Esophagus mucosa (tissue), 1 donor: ENCODE results near the gene RIC8B. TPM values are rescaled to one million over a fixed set of nuclear protein-coding genes. Genes with fewer than 3 reads are reported as not detected.

ENCODE experiments used
- ATAC-seq: fragments of 200-7000 bp; cut with Tn5 transposase; one replicate; pipeline ENCODE4 v1.9.1; 2020
- total RNA-seq: library from RNA; stranded (reverse); gene quantifications from one replicate; pipeline ENCODE4 v1.2.4, GENCODE V29; 2023
- donor health status: DM: yes; HTN: yes; CAD: no.

RIC8B gene
- total RNA-seq, 1 donor from 2014 or later, result 3.0 TPM

- no peak for ATAC-seq
Measured at GRCh38 chr12:106759526-106760183, 14.8 kb upstream of the RIC8B start.

DNA sequence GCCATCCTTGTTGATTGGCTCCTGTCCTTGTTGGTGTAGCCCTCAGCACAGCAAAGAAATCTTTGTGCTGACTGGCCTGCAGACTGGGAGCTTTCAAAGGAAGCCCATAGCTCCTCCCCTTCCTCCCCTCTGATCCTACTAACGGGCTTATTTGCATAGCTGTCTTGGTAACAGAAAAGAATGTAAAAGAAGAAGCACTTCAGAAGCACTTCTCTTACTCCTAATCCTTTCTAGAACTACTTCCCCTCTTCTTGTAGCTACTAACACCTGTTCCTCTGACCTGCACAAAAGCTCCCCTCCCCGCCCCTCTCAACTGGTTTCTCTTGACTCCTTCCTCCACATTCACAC, 14.3 kb upstream of the RIC8B start:
- ATAC-seq, result peak; percentile 42

DNA sequence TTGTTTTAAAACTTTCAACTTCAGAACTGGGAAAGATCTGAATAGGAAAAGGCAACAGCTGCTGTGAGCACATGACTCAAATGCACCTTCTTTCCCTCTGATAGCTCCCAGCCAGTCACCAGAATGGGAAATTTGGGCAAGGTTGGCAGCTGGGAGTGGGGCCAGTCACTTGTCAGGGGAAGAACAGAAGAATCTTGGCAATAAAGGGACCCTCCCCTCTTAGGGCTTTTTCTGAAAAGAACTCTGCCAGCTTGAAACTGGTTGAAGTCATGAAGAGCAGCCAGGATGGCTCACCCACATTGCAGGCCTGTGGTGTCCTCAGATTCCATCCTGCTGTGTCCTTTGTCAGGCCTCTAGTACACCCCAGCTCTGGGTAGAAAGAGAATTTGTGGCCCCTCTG, 10.3 kb upstream of the RIC8B start:
- no peak for ATAC-seq

DNA sequence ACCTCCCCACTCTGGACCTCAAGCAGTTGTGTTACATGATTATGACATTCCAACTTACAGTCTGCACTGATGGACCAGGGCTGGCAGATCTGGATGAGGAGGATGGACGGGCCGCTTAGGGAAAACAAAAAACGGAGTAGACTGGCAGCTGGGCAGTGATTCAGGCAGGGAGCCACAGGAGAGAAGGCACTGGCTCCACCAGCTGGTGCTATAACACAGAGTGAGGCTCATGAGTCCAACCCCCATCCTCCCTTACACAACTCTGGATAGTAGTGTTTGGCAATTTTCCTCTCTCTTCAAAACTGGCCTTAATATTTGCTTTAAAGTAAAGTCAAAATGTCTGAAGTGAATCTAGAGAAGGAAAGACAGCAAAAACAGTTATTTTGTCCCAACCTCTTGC, 9.7 kb upstream of the RIC8B start:
- no peak for ATAC-seq

DNA sequence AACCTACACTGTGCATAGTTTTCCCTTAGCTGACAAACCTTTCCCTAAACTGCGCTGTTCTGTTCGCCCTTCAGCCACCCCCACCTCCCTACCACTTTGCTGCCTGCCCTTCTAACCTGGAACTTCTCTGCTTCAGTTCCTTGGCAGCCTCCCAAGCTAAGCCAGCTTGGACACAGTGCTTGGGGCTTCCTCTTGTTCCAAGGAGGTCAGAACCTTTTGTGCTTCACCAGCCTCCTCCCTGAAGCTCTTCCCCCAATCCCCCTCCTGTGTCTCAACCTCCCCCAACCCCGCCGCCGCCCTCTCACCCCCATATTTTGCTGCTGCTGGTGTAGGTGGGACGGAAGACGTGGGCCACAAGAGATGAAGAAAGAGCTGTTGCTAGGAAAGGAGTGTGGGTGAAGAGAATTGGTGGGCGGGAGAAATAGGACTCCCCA, 8.1 kb upstream of the RIC8B start:
- no peak for ATAC-seq

DNA sequence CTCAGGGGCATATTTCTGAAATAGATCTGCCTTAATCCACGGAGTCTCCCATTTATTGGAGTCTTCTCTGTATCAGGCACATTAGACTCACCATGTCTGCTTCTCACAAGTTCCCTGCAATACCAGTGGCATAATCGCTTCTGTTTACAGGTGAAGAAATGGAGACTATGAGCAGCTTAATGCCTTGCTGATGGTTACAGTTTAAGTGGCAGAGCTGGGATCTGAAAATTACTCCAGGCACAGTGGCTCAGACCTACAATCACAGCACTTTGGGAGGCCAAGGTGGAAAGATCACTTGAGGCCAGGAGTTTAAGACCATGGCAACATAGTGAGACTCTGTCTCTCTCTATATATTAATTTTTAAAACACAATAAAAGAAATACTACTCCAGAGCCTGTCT, 7.3 kb upstream of the RIC8B start:
- no peak for ATAC-seq

- ATAC-seq, result no peak
Measured at GRCh38 chr12:106767954-106768822, 6.3 kb upstream of the RIC8B start.

DNA sequence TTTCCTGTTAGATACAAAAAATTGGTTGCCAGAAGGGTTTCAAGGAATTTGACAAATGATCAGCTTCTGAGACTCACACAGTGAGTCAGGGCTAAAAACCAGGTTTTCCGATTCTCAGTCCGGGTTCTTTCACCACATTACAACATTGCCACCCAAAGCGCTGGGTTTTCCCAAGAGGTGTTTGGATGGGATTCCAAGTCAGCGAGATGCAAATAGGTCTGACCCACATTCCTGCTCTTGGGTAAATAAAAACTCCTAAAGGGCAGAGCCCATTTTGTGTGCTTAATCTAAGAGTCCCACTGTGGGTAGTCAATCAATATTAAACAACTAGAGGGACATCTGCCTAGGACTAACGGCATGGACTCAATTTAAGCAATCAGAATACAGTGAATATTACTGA, 5.4 kb upstream of the RIC8B start:
- ATAC-seq, result no peak

DNA sequence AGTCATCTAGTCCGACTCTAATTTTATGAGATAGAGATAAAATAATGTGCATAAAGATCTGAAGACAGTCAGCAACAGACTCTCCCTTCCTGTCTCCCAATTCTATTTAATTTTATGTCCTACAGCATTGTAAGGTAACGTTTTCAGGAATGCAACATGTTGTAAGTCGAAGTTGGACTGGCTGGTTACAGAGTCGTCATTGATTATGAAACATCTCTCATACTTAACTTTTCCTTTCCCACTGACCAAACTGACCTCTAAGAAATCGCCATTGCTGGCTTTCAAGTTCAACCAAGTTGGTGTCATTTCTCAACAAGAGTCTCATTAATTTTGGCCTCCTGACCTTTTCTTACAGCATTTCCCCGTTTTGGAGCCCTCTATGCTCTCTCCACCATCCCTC, 4.9 kb upstream of the RIC8B start:
- ATAC-seq, result no peak

DNA sequence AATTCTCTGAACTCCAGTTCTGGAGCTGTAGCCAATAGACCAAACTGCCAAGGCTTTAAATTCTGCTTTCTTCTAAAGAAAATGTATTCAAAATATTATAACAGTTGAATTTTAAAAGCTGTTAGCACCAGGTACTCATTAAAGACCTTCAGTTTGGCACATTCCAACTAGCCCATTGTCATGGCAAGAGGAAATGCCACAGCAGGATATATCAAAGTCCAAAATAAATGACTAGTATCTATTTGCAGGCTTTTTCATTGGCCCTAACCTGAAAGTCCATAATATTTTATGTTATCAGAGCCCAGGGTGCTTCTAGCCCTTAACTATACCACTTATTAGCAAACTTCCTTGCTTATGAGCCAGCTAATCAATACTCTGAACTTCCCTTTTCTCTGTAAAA, 3.1 kb upstream of the RIC8B start:
- no peak for ATAC-seq

DNA sequence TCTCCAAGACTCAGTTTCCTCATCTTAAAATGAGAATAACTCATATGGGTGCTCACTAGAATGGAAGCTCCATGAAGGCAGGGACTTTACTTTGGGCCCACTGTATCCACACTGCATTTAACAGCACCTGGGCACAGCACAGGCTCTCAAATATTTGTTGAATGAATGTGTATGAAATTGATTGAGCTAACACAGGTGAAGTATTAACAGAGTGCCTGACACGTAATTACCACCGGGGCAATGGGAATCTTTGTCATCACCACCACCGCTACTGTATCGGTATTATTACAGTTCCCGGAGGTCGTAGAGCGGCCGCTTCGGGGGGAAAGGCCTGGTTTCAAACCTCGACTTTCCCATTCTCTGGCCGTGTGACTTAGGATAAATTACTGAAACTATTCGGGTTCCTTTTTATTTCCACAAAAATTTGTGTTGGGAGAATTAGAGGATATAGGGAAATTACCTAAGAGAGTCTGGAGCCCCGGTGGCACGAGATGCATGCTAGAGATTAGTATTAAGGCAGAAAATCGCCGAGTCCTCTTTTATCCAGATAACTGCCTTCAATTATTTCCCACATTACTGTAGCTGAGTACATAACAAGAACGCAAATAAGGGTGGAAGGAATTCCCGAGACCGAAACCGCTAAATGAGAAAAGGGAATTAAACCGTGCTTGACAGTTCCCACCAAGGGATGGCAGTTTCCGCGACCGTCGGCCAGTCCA, 1.0 kb upstream of the RIC8B start:
- ATAC-seq, result no peak

DNA sequence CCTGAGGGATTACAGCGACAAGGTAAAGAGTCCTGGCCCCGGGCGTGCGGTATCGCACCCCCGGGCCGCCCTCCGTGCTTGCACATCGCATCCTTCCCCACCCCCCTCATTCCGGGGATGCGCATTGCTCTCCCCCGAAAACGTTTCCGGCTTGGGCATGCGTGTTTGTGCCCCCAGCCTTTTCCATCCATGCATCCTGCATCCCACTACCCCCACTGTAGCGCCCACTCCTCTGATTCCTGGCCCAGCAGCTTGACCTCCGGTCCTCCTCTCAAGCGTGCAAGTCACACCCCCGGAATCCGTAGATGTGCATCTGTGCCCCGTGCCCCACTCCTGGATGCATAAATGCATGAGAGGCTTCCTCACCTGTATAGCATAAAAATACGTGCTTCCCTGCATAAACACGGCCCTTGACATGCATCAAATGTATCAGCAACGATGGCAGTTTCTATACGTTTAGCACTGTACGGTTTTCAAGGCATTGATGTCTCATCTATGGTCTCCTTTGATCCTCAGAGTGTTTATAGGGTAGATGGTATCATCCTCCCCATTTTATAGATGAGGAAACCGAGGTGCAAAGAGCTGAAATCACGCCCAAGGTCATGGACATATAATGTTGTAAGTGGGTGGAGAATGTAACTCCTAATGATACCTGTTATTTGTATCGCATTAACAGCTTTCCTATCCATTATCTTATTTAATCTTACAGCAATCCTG, 484 bp downstream of the RIC8B start:
- ATAC-seq, result peak; percentile 3

DNA sequence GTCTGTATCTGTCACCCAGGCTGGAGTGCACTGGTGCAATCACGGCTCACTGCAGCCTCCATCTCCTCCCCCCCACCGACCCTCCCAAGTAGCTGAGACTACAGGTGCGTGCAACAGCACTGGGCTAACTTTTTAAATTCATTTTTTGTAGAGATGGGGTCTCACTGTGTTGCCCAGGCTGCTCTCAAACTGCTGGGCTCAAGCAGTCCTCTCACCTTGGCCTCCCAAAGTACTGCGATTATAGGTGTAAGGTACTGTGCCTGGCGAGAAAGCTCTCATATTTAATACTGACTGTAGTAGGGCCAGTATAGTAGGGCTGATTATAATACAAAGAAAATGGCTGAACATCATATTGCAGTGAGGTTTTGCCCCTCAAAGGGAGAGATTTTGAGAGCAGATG, 2.4 kb downstream of the RIC8B start:
- ATAC-seq, result no peak

DNA sequence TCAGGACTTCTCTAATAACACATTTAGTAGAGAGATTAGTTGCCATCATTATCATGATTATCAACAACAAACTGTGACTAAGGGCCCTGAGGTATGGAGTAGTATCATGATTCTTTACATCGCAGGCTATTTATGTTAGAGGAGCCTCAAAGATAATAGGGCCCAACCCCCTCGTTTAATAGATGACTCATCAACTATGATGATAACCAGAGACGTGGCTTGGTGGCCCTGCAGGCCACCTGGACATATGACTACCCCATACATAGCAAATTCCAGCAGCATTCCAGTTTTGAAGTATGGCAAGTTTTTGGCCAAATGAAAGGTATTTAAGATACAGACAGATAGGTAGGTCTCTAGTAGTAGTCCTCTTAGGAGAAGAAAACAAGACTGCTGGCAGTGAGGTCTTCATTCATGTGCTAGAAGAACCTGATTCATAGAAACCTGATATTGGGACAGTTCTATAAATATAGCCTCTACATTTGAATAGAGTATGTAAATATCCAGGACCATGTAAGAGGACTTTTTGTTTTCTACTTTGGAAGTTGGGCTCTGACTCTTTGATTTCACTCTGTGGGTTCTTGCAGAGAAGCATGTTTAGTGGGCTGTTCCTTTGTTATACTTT, 5.6 kb downstream of the RIC8B start:
- ATAC-seq, result no peak

GRCh38 chr12:106782619-106783018, 8.1 kb downstream of the RIC8B start:
- no peak for ATAC-seq

GRCh38 chr12:106783515-106783914, 9.0 kb downstream of the RIC8B start:
- ATAC-seq, result no peak

DNA sequence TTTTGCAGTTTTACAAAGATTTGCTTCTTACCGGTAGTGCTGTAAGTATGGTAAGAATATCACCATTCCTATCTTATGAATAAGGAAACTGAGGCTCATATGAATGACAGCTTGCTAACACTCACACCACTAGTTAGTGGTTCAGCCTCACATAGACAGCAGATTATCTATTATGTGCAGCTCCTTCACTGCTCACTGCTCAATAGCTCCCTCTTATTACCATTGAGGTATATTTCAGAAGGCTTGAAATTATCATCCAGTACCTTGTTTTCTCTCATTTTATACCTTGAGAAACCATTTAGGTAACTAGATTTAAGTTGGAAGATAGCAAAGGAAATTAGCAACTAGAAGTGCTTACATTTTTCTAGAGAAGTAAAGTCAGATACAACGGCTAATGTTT, 15.5 kb downstream of the RIC8B start:
- no peak for ATAC-seq

DNA sequence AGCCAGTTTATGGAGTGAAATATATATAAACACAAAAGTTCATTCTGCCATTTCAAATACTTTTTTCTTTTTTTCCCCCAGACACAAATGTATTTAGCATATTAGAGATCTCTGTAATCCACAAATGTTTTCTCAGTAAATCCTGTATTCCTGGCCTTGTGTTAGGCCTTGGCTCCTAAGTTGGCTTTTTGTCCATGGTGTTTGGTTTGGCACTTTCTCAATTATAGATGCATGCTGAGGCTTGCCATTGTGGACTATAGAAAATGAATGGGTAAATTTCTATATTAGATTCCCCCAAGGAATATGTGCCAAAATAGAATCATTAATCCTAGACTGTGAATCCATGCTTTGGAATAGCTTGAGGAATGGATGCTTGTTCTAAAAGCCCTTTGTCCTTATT, 17.0 kb downstream of the RIC8B start:
- no peak for ATAC-seq

DNA sequence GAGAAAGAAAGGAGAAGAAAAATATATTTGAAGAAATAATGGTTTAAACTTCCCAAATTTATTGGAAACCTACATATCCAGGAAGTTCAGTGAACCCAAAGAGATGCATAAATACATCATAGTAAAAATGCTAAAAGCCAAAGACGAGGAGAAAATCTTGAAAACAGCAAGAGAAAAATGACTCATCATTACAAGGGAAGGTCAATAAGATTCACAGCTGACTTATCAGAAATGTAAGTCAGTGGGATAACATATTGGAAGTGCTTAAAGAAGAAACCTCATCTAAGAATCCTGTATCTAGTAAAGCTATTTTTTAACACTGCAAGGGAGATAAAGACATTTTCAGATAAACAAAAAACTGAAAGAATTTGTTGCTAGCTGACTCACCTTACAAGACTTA, 19.9 kb downstream of the RIC8B start:
- ATAC-seq, result no peak

GRCh38 chr12:106801167-106801708, 26.8 kb downstream of the RIC8B start:
- ATAC-seq, result no peak

DNA sequence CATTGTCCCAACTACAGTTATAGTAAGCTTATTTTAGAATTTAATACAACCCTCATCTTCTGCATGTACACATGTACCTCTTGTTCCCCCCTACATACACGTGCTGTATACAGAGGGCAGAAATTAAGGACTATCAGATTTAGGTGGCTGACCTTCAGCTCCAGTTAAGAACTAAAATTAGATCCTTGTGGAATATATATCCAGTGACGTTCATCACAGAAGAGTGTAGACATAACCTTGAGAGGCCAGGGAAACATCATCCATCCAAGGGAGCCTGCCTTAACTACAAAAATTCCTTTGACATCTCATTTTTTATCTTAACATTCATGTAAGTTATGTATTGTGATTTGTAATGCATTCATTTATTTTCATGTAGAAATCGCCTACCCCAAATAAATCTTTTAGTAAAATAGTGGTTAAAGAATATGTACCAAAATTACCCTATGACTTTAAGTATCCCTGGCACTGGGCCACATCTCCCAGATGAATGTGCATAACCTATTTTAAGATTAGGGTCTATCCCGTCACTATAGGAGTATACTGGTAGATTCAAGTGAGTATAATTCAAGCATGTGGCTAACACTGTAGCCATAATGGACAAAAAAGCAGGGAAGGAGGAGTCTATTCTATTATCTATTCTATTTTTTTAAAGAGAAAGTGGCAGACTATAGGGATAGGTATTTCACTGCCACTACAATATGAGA, 27.5 kb downstream of the RIC8B start:
- no peak for ATAC-seq

DNA sequence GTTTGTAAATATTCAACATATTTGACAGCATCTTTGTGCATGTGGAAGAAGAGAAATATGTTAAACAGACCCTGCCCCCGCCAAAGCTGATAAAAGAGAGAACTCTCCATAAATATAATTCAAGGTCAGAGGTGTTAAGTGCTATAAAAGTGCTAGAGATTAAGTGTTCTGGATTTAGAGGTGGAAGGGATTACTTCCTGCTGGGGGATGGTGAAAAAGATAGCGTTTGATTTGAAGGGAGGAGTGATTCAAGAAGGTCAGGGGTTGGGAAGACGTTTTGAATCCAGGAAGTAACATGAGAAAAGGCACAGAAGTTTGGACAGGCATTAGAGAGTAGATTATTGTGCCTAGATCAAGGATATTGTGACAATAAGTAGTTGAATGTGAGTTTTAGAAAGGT, 30.2 kb downstream of the RIC8B start:
- no peak for ATAC-seq
